NCI-H2196 treated with DMSO at 0.1 percent for 48 hours (cell line): ENCODE measurements around the gene MRC1.

Experiments
- DNase-seq: peaks from one replicate; lab custom pipeline; 2025; ENCODE audit not compliant: unreplicated experiment; lab: John Stamatoyannopoulos, UW

Gene MRC1

DNA sequence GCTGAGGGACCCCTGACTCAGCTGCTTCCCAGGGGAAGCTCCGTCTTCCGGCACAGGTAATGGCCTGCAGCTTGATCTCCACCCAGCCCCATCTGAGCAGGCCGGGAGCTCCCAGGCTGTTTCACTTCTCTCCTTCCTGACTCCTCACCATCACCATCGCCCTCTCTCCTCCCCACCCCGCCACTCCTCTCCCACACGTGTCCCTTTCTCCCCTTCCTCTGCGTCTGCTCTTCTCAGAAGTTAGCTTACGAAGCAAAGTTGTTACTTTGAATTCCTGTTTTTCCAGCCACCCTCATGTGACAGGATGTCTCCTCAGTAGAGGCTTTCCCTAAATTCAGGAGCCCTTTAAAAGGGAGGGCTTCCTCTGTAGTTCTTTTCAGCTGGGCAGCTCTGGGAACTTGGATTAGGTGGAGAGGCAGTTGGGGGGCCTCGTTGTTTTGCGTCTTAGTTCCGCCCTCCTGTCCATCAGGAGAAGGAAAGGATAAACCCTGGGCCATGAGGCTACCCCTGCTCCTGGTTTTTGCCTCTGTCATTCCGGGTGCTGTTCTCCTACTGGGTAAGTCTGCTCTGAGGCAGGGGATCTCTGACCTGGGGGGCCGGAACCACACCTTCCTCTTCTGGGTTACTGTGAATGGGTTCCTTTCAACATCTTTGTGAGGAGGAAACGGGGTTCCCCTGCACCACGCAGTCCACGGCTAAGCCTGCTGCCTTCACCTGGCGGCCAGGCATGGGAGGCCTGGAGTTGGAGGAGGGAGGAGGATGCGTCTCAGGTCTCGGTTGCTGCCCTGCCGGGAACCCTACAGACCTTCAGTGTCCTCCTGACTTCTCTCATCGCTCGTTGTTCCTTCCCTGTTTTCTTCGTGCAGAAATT is at the start of gene MRC1:
TSS of gene MRC1 (plus strand) at position 378 of the 871 bp plus-strand sequence. CDS start at position 496, 118 bp downstream.
- no peak for DNase-seq

DNA sequence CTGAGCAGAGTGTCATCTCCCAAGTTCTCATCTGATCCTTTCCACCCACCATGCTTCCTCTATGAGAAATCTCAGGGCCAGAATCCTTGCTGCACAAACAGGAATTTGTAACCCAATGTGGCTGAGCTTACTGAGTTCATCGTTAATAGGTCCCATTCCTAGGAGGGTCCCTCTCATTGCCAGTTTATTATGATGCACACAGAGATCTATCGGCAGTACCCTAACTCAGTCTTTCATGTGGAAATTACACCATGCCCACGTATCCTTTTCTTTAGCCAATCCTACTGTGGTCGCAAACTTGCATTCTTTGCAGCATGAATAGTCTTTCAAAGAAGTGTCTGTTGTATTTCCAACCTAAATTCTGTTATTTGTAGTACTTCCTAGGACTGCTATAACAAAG is 45.0 kb upstream of the MRC1 start:
- no peak for DNase-seq

DNA sequence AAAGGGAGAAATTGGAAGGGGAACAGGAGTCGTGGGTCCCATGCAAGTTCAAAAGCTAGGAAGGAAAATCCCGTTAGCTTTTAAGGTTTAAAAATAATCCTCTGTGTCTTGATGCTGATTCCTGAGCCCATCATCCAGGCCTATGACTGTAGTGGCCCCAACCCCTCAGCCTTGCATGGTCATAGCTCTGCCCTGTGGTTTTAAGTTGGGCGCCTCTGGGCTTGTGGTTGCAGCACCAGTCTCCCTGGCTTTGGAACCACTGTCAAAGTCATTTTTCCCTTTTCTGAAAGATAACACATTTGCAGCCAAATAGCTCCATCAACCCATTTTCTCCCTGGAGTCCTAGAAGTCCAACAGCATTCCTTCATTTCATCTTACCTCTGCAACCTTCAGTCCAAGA is 43.5 kb upstream of the MRC1 start:
- DNase-seq, result no peak

DNA sequence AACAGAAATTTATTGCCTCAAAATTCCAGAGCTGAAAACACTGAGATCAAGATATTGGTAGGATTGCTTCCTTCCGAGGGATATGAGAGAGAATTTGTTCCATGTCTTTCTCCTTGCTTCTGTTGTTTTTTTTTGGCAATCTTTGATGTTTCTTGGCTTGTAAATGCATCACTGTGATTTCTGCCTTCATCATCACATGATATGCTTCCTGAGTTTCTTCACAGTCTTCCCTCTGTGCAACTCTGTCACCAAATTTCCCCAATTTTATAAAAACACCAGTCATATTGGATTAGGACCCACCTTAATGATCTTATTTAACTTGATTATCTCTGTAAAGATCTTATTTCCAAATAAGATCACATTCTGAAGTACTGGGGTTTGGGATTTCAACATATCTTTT is 42.4 kb upstream of the MRC1 start:
- DNase-seq, result no peak

DNA sequence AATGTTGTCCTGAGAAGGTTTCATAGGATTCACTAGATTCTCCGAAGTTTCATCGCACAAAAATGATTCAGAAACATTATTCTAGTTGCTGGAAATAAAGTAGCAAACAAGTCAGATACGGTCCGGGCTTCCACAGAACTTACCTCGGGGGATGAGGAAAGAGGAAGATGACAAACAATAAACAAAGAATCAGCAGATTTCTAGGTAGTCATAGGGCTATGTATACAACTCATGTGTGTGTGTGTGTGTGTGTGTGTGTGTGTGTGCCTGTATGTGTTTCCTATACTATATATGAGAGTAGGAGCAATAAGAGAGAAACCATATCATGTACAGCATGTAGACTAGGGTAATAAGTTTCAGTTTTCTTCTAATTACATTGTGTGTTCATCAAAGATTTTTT is 40.7 kb upstream of the MRC1 start:
- DNase-seq, result no peak

DNA sequence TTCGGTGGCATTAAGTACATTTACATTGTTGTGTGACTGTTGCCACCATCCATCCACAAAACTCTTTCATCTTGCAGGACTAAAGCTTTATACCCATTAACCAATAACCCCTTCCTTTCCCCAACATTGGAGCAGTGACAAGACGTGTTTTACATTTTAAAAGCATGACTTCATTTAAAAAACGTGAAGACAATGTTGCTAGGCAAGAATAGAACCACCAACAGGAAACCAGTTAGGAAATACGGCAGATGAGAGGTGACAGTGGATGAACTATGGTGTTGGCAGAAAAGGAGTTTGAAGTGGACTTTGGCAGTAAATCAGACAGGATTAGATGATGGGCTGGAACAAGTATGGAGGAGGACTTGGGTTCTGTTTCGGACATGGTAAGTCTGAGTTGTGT is 40.2 kb upstream of the MRC1 start:
- no peak for DNase-seq

DNA sequence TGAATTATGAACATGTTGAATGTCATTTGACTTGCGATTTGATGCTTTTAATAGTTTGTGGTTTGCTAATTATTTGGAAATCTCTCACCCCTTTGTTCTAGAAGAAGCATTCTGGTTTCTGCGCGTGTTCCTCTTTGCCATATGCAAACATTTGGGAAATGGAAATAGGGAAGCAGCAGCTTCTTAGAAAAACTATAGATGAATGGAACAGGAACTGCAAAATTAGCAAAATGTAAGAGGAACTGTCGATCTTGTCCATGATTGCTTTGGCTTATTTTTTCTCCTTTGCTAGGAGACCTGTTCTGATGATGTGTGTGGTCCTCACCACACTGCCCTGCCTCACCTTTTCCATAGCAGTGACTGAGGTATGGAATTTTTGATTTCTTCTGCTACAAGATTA is 38.1 kb upstream of the MRC1 start:
- DNase-seq, result no peak

DNA sequence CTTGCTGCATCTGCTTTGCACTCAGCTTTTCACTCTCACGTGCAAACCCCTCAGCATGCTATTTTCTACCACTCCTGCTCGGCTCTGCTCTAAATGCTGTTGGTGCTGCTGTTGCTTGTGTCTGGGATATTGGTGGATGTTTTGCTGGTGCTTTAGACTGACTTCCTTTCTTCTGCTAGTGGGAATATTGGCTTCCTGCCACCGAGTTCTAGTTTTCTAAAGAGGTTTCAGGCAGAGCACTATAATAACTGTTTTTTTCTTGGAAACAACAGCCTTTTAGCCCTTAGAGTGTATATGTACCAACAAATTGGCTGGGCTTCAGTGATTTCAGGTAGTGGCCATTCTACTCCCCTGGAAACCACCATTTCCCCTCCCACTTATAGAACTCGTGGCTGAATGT is 29.4 kb upstream of the MRC1 start:
- DNase-seq, result no peak

DNA sequence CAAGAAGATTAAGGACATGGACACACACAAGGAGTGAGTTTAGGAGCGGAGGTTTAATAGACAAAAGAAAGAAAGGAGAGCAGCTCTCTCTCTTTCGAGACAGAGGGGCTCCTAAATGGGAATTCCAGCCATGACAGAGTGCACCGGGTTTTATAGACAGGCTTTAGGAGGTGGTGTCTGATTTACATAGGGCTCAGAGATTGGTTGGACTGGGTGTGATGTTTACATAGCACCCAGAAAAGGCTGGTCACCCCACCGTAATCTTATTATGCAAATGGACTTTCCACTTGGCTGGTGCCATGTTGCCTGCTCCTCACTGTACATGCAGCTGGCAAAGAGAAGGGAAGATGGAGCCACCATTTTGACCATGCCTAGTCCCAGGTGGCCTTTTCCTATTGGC is 28.4 kb upstream of the MRC1 start:
- no peak for DNase-seq

DNA sequence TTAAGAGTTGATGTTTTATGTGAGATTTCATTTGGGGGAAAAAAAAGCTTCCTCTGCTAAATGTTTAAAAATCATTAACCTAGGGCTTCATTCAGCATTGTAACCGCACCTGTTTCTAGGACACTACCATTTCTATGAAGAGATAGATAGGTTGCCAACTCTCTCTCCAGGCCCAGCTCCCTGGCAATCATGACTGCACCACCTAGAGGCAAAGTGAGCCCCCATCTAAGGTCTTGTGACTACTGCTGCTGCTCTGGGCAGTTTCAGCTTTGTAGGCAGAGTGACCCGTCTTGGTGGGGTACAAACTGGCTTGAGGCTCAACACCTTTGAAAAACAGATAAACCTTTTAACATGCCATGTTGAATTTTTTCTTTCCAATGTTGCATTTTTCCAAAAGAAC is 27.3 kb upstream of the MRC1 start:
- DNase-seq, result no peak

DNA sequence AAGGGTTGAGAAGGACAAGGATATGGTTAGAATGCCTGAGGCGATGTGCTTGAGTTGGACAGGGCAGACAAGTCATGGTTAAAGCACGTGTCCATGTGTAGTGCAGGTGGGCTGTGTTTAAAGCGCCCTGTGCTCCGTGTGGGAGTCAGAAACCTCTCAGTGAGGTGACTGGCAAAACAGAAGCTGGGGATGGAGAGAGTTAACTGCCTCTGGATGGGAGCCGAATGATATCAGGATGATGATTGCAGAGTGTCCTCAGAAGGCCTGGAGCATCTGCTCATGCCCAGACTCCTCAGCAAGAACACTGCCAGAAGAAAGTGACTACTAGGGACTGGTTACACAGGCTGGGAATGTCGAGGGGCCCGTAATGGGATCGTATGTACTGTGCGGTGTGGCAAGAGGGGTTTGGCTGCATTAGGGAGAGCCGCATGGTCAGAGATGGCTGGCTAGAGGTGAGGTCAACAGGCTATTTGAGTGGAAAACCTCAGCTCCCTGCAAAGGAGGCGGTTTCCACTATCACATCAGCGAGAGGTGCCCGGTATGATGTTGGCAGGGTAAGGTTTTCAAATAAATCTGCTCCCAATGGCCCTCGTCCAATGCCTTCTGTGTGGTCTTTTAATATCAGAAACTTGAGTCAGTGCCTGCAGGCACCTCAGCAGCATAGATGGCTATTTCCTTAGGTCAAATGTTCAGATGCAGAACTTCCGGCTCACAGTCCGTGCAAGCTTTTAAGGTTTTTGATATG is 26.1 kb upstream of the MRC1 start:
- no peak for DNase-seq

DNA sequence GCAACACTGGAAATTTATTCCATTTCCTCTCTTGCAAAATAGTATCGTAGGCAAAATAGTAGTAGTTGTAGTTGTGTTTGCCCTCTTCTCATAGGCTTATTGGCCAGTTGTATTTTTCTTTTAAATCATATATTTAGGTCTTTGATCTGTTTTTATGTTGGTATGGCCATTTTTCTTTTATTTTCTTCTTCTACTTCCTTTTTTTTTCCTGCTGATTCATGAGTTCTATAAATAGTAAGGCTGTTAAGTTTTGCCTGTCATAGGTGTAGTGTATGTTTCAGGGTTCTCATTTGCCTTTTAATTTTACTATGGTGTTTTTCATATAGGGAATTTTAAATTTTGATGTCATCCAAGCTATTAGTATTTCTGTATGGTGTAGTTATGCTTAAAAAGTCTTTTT is 25.4 kb upstream of the MRC1 start:
- DNase-seq, result no peak

DNA sequence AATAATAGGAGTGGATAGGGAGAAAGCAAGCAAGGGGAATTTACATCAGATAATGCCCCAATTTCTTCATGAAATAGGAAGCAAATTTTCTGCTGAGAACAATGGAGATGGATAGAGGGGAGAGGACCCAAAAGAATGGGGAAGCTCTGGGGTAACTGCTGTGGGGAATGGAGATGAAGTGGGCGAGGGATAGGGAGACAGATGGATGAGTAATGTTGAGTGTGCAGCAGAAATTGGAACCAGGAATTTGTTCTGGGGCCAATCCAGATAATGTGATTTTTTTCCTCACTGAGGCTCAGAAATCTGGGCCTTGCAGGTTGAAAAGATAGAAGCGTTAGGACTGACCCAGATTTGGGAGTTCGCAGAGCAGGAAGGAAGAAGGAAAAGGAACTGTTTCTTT is 24.5 kb upstream of the MRC1 start:
- no peak for DNase-seq

DNA sequence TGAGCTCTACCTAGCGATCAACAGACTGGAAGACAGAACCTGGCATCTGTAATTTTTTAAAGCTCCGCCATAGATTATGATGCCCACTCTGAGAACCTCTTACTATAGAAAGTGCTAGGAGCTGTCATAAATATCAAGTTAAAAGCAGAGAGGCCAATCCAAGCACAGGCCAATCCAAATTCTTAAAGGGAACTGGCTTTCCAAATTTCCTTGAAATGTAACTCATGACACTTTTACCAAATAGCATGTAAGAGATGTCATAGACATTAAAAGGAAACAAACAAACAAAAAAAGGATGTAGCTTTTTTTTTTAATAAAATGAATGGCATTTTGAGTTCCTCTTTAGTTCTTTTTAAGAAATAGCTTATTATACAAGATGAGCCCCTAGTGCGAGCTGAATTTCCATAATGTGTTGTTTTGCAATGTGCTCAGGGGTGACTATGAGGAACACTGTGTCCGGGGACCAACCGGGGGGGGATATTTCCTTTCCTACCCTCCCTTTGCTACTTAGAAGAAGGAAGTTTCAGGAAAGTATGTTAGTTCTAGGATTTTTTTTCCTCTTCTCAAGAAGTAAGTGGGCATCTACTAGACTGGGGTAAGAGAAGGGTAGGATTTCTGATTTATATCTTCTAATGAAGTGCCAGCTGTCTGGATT is 23.7 kb upstream of the MRC1 start:
- no peak for DNase-seq

DNA sequence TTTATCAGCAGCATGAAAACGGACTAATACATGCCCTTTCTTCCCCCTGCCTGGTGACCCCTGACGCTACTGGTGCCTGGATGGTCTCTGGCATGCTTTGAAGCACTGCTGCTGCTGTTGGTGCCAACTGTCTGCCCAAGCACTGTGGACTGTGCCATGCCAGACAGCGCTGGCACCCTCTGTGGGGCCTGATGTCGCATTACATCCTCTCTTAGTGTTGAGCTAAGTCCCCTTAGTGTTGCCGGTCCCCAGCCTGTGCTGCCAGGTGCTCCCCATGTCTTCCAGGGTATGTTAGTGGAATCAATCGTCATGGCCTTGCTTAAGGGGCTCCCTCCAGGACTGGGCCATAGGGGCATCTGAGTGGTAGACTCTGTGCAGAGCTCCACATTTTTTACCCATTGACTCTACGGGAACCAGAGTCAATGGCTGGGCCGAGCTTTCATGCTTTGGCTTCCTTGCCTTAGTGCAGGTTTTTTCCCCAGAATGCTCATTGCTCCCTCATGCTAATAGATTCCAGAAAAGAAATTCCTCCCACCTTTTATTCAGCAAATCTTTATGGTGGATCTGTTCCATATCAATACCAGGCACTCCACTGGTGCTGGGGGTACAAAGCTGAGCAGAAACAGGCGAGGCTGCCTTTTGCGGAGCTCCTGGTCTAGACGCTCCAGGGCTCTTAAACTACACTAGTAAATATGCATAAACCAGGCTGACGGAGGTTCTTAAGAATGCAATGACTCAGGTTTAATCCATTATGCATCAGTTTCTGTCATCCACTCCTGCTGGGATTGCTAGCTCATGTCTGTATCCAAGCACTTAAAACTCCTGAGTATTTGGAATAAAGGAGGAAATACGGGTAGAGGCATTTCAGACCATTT is 21.8 kb upstream of the MRC1 start:
- no peak for DNase-seq

DNA sequence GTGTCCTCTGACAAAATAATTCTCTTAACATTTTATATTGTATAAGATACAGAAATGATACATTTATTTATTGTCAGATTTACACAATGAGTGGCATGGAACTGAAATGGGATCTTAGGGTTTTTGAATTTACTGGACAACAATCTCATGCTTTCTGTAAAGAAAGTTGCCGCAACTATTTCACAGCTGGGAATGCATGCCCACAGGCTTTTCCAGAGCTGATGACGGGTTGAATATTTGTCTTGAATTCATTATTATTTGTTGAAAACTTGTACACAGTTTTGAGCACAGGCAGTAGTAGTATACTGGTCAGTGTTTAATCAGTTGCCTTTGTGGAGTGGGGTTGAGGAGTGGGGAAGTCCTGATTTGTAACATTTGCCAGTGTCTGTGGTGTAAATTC is 20.5 kb upstream of the MRC1 start:
- DNase-seq, result no peak

DNA sequence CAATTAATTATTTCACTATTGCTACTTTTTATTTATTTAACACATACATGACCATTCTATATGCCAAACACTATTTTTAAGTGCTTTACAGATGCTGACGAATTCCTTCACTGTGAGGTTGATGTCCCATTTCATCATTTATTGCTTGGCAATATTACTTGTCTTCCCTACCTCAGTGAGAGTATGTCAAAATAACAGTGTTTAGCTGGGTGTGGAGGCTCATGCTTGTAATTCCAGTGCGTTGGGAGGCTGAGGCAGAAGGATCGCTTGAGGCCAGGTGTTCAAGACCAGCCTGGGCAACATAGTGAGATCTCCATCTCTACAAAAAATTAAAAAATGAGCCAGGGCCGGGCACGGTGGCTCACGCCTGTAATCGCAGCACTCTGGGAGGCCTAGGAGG is 19.8 kb upstream of the MRC1 start:
- DNase-seq, result no peak

DNA sequence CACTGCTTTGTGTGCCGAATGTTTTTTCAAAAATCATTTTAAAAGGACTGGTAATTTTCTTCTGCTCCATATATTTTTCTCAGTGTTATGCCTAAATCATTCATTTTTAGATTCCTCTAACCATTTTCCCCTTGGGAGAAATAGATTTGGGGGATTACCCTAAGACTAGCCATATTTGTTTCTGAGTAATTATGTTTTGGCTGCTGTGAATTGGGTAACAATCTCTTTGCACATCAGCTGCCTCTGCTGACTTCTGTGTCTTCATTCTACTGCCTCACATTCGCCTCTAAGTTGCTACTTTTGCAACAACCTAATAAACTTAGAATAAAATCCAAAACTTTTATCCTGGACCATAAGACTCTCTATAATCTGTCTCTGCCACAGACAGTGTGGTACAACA is 18.5 kb upstream of the MRC1 start:
- no peak for DNase-seq

DNA sequence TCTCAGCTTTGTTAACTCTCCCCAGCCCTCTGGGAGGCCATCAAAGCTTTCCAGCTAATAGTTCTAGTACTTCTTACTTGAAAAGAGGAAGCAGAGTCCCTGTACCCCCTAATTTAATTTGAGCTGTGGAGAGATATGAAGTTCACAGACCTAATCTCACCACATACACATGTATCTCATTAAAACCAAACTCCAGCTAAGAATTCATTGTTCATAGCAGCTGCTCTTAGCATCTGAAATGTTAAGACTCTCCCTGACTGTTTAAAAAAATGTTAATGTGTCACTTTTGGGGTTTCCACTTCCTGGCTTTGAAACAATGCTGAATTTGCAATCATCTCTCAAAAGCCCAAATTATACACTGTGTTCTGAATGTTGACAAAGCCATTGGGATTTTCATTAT is 16.2 kb upstream of the MRC1 start:
- no peak for DNase-seq

DNA sequence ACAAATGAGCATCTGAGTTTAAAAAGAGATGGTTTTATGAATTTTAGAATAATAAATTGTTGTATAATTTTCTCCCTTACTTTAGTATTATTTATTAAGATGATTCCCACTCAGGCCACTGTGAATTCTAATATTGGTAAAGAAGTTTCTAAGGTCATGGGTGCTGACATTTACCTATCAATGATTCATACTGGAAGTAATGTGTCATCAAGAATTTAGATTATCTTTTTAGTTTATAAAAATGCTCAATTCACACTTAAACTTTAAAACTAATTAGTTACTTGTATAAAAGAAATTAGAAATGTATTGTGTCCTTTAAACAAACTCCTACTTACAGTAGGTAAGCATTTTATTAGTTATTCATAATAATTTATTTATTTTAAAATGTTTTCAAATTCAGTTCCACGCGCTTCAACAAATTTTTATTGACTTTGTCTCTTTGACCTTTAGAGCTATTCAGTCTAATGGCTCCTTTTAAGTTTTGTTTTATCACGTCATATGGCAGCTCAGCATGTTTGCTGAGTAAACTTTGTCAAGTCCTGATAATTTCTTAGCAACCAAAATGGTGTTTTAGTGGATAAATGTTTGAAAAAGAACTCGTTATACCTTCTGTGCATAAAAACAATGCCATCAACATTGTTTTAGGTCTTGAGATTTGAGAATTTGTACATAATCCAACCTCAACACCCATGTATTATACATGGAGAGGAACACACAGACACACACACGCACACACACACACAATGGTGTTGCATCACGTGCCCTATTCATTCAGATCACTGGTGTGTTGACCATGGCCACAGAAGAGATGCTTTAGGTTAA is 15.1 kb upstream of the MRC1 start:
- no peak for DNase-seq
